H1 (cell line): ENCODE results near the gene ARHGAP6. TPM values are rescaled to one million over a fixed set of nuclear protein-coding genes. Genes with fewer than 3 reads are reported as not detected.

Source experiments
- CTCF ChIA-PET: fragments of 300-600 bp; sonication (Branson Sonifier 250); formaldehyde crosslinking; loops from one replicate; lab custom pipeline; 2021; ENCODE audit not compliant: partially characterized antibody; lab: Charles Lee
- POLR2A ChIA-PET: fragments of 300-600 bp; sonication (Branson Sonifier 250); formaldehyde crosslinking; loops from one replicate; lab custom pipeline; 2021; ENCODE audit warnings: inconsistent platforms; ENCODE audit not compliant: partially characterized antibody; lab: Charles Lee
- DNase-seq, 2 experiments: peaks; one replicate each; pipeline versions ENCODE4 v3.0.0 to v3.0.0-alpha.2; 2010 to 2022; ENCODE audit warnings: low spot score in 2 of 2, low read depth in 1 of 2, mixed read lengths in 1 of 2
- FAIRE-seq: peaks from 2 replicates; lab custom pipeline; 2011; peaks lifted over from hg19 to GRCh38; lab: Jason Lieb, UNC
- H2AFZ ChIP-seq: 2 replicates; pipeline ENCODE4 v1.8.1; 2012; ENCODE audit warnings: low read length, inconsistent platforms
- H2AK5ac ChIP-seq: 2 replicates; pipeline ENCODE4 v1.6.1; 2013; ENCODE audit warnings: low read depth, low read length
- H2BK120ac ChIP-seq: replicated peaks from 2 replicates; pipeline ENCODE3; 2013; ENCODE audit warnings: low read depth, low read length, inconsistent platforms
- H2BK12ac ChIP-seq: 2 replicates; pipeline ENCODE4 v1.6.1; 2013; ENCODE audit warnings: low read depth, low read length
- H2BK15ac ChIP-seq: 2 replicates; pipeline ENCODE4 v1.6.1; 2013; ENCODE audit warnings: low read length
- H2BK20ac ChIP-seq: 2 replicates; pipeline ENCODE4 v1.6.1; 2013; ENCODE audit warnings: low read length
- H2BK5ac ChIP-seq: 2 replicates; pipeline ENCODE4 v1.6.1; 2013; ENCODE audit warnings: low read depth, low read length
- H3K14ac ChIP-seq: 2 replicates; pipeline ENCODE4 v1.6.1; 2013; ENCODE audit warnings: inconsistent platforms; ENCODE audit not compliant: insufficient read length
- H3K18ac ChIP-seq: 2 replicates; pipeline ENCODE4 v1.6.1; 2013; ENCODE audit warnings: low read length; ENCODE audit errors: extremely low read depth
- H3K23ac ChIP-seq: 2 replicates; pipeline ENCODE4 v1.6.1; 2013; ENCODE audit warnings: inconsistent platforms; ENCODE audit not compliant: insufficient read length
- H3K23me2 ChIP-seq: 2 replicates; pipeline ENCODE4 v1.6.1; 2013; ENCODE audit warnings: low read depth, low read length
- H3K27ac ChIP-seq: 2 replicates; pipeline ENCODE4 v1.6.1; 2011; ENCODE audit warnings: low read depth, low read length, inconsistent platforms
- H3K27me3 ChIP-seq, 4 experiments: replicated peaks in 1 of 4; 1 replicate in 1 of 4; 2 replicates in 3 of 4; pipeline versions ENCODE4 v1.6.1 to v1.8.1; 2011 to 2013; ENCODE audit warnings: low read length in 3 of 4, mild to moderate bottlenecking in 3 of 4, inconsistent platforms in 2 of 4, mixed read lengths in 2 of 4, moderate library complexity in 1 of 4; ENCODE audit not compliant: control insufficient read depth in 3 of 4, insufficient read depth in 3 of 4; ENCODE audit errors: extremely low read depth in 1 of 4
- H3K36me3 ChIP-seq, 4 experiments: 2 replicates each; pipeline versions ENCODE4 v1.6.1 to v1.8.1; 2011 to 2013; ENCODE audit warnings: mild to moderate bottlenecking in 4 of 4, low read length in 3 of 4, moderate library complexity in 2 of 4, control low read depth in 1 of 4, inconsistent platforms in 1 of 4; ENCODE audit not compliant: insufficient read depth in 4 of 4, control insufficient read depth in 2 of 4
- H3K4ac ChIP-seq: replicated peaks from 2 replicates; pipeline ENCODE3; 2013; ENCODE audit warnings: low read length, low read depth, mixed read lengths, inconsistent platforms; ENCODE audit not compliant: insufficient read length
- H3K4me1 ChIP-seq, 4 experiments: replicated peaks in 1 of 4; 1 replicate in 1 of 4; 2 replicates in 3 of 4; pipeline versions ENCODE4 v1.6.1 to v1.8.1; 2011 to 2013; ENCODE audit warnings: low read length in 3 of 4, inconsistent platforms in 2 of 4, mixed read lengths in 1 of 4; ENCODE audit not compliant: insufficient read depth in 4 of 4, control insufficient read depth in 3 of 4
- H3K4me2 ChIP-seq, 2 experiments: 2 replicates each; pipeline versions ENCODE4 v1.6.1 to v1.8.1; 2011 to 2013; ENCODE audit warnings: low read depth in 2 of 2, low read length in 2 of 2, control low read depth in 1 of 2, inconsistent platforms in 1 of 2, mild to moderate bottlenecking in 1 of 2; ENCODE audit not compliant: insufficient read depth in 1 of 2
- H3K4me3 ChIP-seq, 4 experiments: fragments of 200-600, 300-600 bp in 1 of 4; sonication (generic), shearing (Covaris generic), sonication (Bioruptor Twin) in 1 of 4; 2 replicates each; pipeline versions ENCODE4 v1.5.1 to v1.8.1; 2011 to 2016; ENCODE audit warnings: low read length in 4 of 4, low read depth in 3 of 4, control low read depth in 2 of 4, inconsistent platforms in 2 of 4, mild to moderate bottlenecking in 2 of 4, mixed read lengths in 1 of 4, moderate library complexity in 1 of 4; ENCODE audit not compliant: insufficient read depth in 2 of 4; ENCODE audit errors: extremely low read depth in 1 of 4
- H3K56ac ChIP-seq: replicated peaks from 2 replicates; pipeline ENCODE3; 2013; ENCODE audit warnings: low read depth, mild to moderate bottlenecking, mixed read lengths, low read length, inconsistent platforms; ENCODE audit not compliant: insufficient read length
- H3K79me1 ChIP-seq: 2 replicates; pipeline ENCODE4 v1.6.1; 2013; ENCODE audit warnings: low read depth, low read length, control low read depth
- H3K79me2 ChIP-seq, 2 experiments: 2 replicates each; pipeline versions ENCODE4 v1.6.1 to v1.8.1; 2012 to 2013; ENCODE audit warnings: low read length in 2 of 2, mild to moderate bottlenecking in 2 of 2, inconsistent platforms in 1 of 2; ENCODE audit not compliant: insufficient read depth in 2 of 2, control insufficient read depth in 1 of 2
- H3K9ac ChIP-seq, 4 experiments: replicated peaks in 1 of 4; 1 replicate in 1 of 4; 2 replicates in 3 of 4; pipeline versions ENCODE4 v1.6.1 to v1.8.1; 2011 to 2013; ENCODE audit warnings: low read depth in 3 of 4, low read length in 3 of 4, control low read depth in 2 of 4, mild to moderate bottlenecking in 2 of 4, moderate library complexity in 2 of 4, inconsistent platforms in 1 of 4; ENCODE audit errors: extremely low read depth in 1 of 4
- H3K9me3 ChIP-seq, 2 experiments: 2 replicates each; pipeline versions ENCODE4 v1.6.1 to v1.8.1; 2012 to 2013; ENCODE audit warnings: mild to moderate bottlenecking in 2 of 2, moderate library complexity in 2 of 2, control low read depth in 1 of 2, inconsistent platforms in 1 of 2, low read depth in 1 of 2, low read length in 1 of 2, mixed read lengths in 1 of 2; ENCODE audit not compliant: insufficient read depth in 2 of 2
- H4K20me1 ChIP-seq, 2 experiments: replicated peaks in 1 of 2; 2 replicates each; pipeline versions ENCODE3 to v1.8.1; 2011 to 2013; ENCODE audit warnings: inconsistent platforms in 2 of 2, low read length in 2 of 2, mild to moderate bottlenecking in 1 of 2; ENCODE audit not compliant: insufficient read depth in 2 of 2, control insufficient read depth in 1 of 2
- H4K5ac ChIP-seq: 2 replicates; pipeline ENCODE4 v1.6.1; 2013; ENCODE audit warnings: low read length, low read depth, mixed read lengths, inconsistent platforms; ENCODE audit not compliant: insufficient read length
- H4K8ac ChIP-seq: 2 replicates; pipeline ENCODE4 v1.8.0; 2013; ENCODE audit warnings: mild to moderate bottlenecking, moderate library complexity, low read length, inconsistent platforms; ENCODE audit not compliant: insufficient read depth; ENCODE audit errors: extremely low read depth
- H4K91ac ChIP-seq: replicated peaks from 2 replicates; pipeline ENCODE3; 2013; ENCODE audit warnings: low read length, mixed read lengths, inconsistent platforms; ENCODE audit not compliant: insufficient read length
- CTBP2 ChIP-seq: IDR thresholded peaks from 2 replicates; pipeline ENCODE4 v1.7.0; 2011; ENCODE audit warnings: borderline replicate concordance, mild to moderate bottlenecking, moderate library complexity, mixed read lengths, low read length; ENCODE audit not compliant: insufficient read depth, insufficient read length
- RAD21 ChIP-seq, 2 experiments: IDR thresholded peaks in 1 of 2; conservative IDR thresholded peaks in 1 of 2; 2 replicates each; pipeline ENCODE4 v1.6.1; 2011; ENCODE audit warnings: low read depth in 2 of 2, low read length in 2 of 2, improper control_type of control experiment in 1 of 2, inconsistent platforms in 1 of 2, mild to moderate bottlenecking in 1 of 2, moderate library complexity in 1 of 2
- SIN3A ChIP-seq, 2 experiments: IDR thresholded peaks in 1 of 2; conservative IDR thresholded peaks in 1 of 2; 2 replicates each; pipeline ENCODE4 v1.6.1; 2011 to 2012; ENCODE audit warnings: low read length in 2 of 2, improper control_type of control experiment in 1 of 2, low read depth in 1 of 2, mild to moderate bottlenecking in 1 of 2
- SIX5 ChIP-seq: IDR thresholded peaks from 2 replicates; pipeline ENCODE4 v1.6.1; 2011; ENCODE audit warnings: mild to moderate bottlenecking, low read depth, low read length
- TEAD4 ChIP-seq: IDR thresholded peaks from 2 replicates; pipeline ENCODE4 v1.6.1; 2012; ENCODE audit warnings: low read depth, low read length, inconsistent platforms, mixed read lengths
- WGBS, 2 experiments: shearing (Covaris generic) in 1 of 2; methylation state at CpG; one replicate each; pipeline versions ENCODE4 v1.1.6 to v1.1.7; 2013 to 2015; ENCODE audit warnings: low lambda C conversion rate in 2 of 2, mixed read lengths in 2 of 2, inconsistent platforms in 1 of 2, low coverage in 1 of 2, missing lambda C conversion rate in 1 of 2; ENCODE audit not compliant: insufficient replicate concordance in 2 of 2, insufficient coverage in 1 of 2, insufficient read length in 1 of 2; ENCODE audit errors: extremely low coverage in 1 of 2, missing lambda C conversion rate in 1 of 2; 5-methylcytosine and 5-hydroxymethylcytosine counted together
- polyA plus RNA-seq, 7 experiments: library from polyadenylated mRNA; depleted of rRNA in 3 of 7; stranded (reverse) in 5 of 7; unstranded in 2 of 7; fragments of >200 nt in 5 of 7; fragments of 200-250 nt in 2 of 7; gene quantifications; 1 replicate in 5 of 7; 2 replicates in 1 of 7; 4 replicates in 1 of 7; pipeline versions ENCODE4 v1.2.1 to v1.2.3, GENCODE V29; 2011 to 2013; ENCODE audit warnings: missing spikeins in 2 of 7, mixed read lengths in 2 of 7
- total RNA-seq: library from RNA; stranded (reverse); fragmentation: NEBNext Ultra II Directional; extraction: Animal tissue kit (Norgen Biotek cat#: 25700); gene quantifications from 2 replicates; pipeline ENCODE4 v1.2.1, GENCODE V29; 2021
- TF ChIP-seq, protein P1 (sequence below): IDR thresholded peaks from 2 replicates; pipeline ENCODE4 v1.6.1; 2011; ENCODE audit warnings: low read depth, mild to moderate bottlenecking, low read length; ENCODE audit not compliant: insufficient read depth
- TF ChIP-seq, protein P2 (sequence below), 3 experiments: IDR thresholded peaks; 1 replicate in 2 of 3; 2 replicates in 1 of 3; pipeline versions ENCODE4 v1.5.1 to v1.6.1; 2011; ENCODE audit warnings: low read length in 3 of 3, mild to moderate bottlenecking in 3 of 3, inconsistent platforms in 2 of 3, low read depth in 1 of 3, moderate library complexity in 1 of 3; ENCODE audit not compliant: insufficient read depth in 1 of 3; ENCODE audit errors: control extremely low read depth in 1 of 3

ARHGAP6 gene
- total and polyA plus RNA-seq, 2 of the 8 experiments (the other 6 are each of a cell fraction or from before 2014, with no cell fraction given): 0.35 to 0.82 TPM

DNA sequence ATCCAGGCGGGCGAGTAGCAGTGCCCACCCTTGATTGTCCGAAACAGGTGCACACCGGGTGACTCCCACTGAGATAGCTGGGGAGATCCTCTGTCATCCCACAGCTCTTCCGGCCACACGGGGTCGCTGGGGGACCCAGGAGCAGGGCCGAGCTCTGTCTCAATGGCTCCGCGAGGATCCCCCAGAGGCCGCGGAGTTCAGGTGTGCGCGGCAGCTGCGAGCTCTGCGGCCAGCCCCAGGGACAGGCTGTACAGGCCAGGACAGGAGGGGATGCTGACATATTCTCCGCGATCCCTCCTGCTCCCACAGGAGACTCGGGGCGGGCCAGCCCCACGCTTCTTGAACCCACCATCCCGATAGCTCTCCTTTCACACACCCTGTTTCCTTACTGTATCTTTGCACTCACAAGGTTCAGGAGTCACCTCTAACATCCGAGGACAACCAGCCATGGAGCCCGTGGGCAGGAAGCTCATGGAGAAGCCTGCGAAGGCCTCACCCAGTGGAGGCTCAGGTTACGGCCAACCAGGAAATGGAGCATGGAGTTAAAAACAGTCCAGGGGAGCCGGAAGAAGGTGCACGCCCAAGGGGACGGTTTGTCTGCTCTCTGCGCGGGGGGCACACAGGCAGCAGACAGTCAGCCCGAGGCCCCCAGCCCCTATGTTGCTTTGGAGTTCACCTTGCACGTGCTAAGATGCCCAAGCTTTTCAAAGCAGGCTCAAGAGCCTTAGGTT lies 450.4 kb downstream of the ARHGAP6 start:
- H4K8ac ChIP-seq: no peak overlapping the region
- WGBS, 2 experiments: 91% methylated on average over 21 of the region's 33 CpGs; no CpG with 5 or more reads in 1 of the 2 experiments
- H3K56ac ChIP-seq: no peak overlapping the region
- no peaks in the 10 kb centered on the region for H3K9me3 ChIP-seq
- no peak overlapping the region for H2BK12ac ChIP-seq
- no peaks in the 10 kb centered on the region; a peak in 1 of 7 replicates for H3K4me1 ChIP-seq
- H3K14ac ChIP-seq: no peak overlapping the region
- H4K5ac ChIP-seq: no peak overlapping the region
- H3K9ac ChIP-seq: no peak overlapping the region
- H3K27me3 ChIP-seq: no peaks in the 10 kb centered on the region
- H3K18ac ChIP-seq: no peak overlapping the region
- DNase-seq (peak; percentile 5 to 50), FAIRE-seq (no peak)
- no peak overlapping the region for H3K4me3 ChIP-seq
- H2BK120ac ChIP-seq: no peak overlapping the region
- CTCF ChIA-PET: interaction anchor here (0.5 to 1.7 kb wide), 12 partner anchors 8 to 327 kb away, joined by 3 to 8 read pairs (median 3); no protein-coding TSS in a partner anchor
- no peaks in the 10 kb centered on the region for H3K23me2 ChIP-seq
- H3K4me2 ChIP-seq: no peak overlapping the region
- H3K4ac ChIP-seq: no peak overlapping the region
- no peaks in the 10 kb centered on the region for H3K36me3 ChIP-seq
- POLR2A ChIA-PET: interaction anchor here (0.6 kb wide), 1 partner anchor 1988 kb away, joined by 3 read pairs; no protein-coding TSS in a partner anchor
- no peak overlapping the region for H2AFZ ChIP-seq
- H3K79me2 ChIP-seq: no peaks in the 10 kb centered on the region
- no peak overlapping the region for H2AK5ac ChIP-seq
- no peaks in the 10 kb centered on the region for H3K79me1 ChIP-seq
- TF ChIP-seq, protein P1, sequence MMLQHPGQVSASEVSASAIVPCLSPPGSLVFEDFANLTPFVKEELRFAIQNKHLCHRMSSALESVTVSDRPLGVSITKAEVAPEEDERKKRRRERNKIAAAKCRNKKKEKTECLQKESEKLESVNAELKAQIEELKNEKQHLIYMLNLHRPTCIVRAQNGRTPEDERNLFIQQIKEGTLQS: no peak
- TF ChIP-seq TEAD4 (no peak), CTBP2 (no peak), RAD21 (IDR thresholded peaks at IDR 0.05 in 1 of 2, conservative IDR thresholded peaks at IDR 0.05 in 1 of 2; ENCODE audit: low read depth in 2 of 2, low read length in 2 of 2) (peak; percentile 46 to 57), SIN3A (conservative IDR thresholded peaks at IDR 0.05 in 1 of 2, IDR thresholded peaks at IDR 0.05 in 1 of 2; ENCODE audit: low read depth in 1 of 2, low read length in 2 of 2) (no peak), SIX5 (no peak)
- TF ChIP-seq, protein P2, sequence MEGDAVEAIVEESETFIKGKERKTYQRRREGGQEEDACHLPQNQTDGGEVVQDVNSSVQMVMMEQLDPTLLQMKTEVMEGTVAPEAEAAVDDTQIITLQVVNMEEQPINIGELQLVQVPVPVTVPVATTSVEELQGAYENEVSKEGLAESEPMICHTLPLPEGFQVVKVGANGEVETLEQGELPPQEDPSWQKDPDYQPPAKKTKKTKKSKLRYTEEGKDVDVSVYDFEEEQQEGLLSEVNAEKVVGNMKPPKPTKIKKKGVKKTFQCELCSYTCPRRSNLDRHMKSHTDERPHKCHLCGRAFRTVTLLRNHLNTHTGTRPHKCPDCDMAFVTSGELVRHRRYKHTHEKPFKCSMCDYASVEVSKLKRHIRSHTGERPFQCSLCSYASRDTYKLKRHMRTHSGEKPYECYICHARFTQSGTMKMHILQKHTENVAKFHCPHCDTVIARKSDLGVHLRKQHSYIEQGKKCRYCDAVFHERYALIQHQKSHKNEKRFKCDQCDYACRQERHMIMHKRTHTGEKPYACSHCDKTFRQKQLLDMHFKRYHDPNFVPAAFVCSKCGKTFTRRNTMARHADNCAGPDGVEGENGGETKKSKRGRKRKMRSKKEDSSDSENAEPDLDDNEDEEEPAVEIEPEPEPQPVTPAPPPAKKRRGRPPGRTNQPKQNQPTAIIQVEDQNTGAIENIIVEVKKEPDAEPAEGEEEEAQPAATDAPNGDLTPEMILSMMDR (IDR thresholded peaks at IDR 0.05; ENCODE audit: control extremely low read depth in 1 of 3, insufficient read depth in 1 of 3, low read depth in 1 of 3, low read length in 3 of 3): peak; percentile 34 to 52 (median 42)
- TF ChIP-seq, all 59 proteins: peak for 2
- no peak overlapping the region for H2BK20ac ChIP-seq
- H4K91ac ChIP-seq: no peak overlapping the region
- no peak overlapping the region for H3K23ac ChIP-seq
- H2BK5ac ChIP-seq: no peak overlapping the region
- no peak overlapping the region for H2BK15ac ChIP-seq
- no peak overlapping the region for H3K27ac ChIP-seq
- H4K20me1 ChIP-seq: no peaks in the 10 kb centered on the region
